CD4-positive, alpha-beta T cell treated with Interleukin-15 for 1 hour (primary cell): ENCODE data around the gene METTL23.

Experiments used
- DNase-seq: peaks from one replicate; pipeline ENCODE4 v3.0.0-alpha.2; 2020

The METTL23 gene, protein sequence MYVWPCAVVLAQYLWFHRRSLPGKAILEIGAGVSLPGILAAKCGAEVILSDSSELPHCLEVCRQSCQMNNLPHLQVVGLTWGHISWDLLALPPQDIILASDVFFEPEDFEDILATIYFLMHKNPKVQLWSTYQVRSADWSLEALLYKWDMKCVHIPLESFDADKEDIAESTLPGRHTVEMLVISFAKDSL

DNA sequence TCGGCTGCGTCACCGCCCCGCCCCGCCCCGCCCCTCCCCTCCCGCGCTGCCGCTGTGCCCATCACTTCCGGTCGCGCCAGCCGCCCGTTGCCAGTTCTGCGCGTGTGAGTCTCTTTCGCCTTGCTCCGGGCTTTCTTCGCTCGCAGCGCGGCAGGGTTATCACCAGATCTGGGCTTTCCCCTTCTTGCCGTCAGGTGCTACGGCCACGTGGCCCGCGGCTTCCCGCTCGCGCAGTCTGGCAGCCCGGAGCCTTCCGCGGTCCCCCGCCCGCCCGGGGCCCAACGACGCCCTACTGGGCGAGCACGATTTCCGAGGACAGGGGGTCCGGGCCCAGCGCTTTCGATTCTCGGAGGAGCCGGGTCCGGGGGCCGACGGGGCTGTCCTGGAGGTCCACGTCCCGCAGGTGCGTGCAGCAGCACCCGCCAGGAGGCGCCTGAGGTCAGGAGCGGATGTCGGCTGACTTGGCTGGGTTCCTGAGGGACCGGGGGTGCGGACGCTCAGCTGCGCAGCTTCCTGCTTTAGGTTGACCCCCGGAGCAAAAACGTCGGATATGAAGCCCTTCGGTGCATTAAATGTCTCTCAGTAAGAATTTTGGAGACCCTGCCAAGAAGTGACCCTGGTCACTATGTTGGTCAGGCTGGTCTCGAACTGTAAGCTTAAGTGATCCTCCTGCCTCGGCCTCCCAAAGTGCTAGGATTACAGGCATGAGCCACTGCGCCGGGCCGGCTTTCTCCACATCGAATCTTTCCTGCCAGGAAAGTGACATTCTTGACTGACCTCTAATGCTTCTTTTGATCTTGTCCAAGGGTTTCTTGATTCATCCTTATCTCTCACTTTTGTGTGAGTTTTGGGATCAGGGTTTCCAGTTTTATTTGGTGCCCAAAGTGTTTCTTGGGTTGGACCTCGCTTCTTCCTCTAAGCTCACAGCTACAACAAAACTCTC, at the start of gene METTL23:
TSS of gene METTL23 (plus strand) at position 64 of the 943 bp plus-strand sequence. CDS start 2,872 bp downstream, outside the sequence.
- no peak for DNase-seq

DNA sequence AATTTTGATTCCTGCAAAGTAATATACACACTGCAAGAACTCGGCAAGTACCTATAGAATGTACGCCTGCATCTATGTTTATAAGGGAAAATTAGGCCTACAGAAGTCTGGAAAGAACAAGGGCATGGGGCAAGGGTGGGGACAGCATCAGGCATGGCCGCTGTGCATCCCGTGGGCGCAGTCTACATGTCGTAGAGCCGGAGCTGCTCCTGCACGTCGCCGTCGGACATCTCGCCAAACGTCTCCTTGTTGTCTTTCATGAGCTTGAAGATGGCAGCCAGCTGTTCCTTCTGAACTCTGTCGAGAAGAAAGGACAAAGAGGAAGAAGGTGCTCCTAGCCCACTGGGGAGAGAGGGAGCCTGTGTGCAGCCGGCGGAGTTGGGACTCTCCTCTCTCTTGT, 49.2 kb upstream of the METTL23 start:
- DNase-seq: no peak

DNA sequence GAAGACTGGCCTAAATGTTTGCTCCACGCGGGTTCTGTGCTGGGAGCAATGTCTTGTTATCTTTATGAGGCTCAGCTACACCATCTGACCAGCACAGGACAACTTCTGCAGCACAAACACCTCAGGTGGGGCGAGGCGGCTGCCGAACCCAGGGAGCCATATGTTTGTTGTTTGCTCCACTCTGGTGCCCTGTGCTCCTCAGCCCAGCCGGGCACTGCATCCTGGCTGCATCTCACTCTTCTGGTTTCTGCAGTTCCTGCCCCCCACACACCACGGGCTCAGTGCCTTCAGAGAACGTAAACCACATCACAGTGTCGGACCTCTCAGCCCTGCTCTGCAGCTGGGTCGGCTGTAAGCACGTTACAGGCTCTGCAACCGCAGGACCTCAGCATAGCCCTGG, 48.3 kb upstream of the METTL23 start:
- no peak for DNase-seq

DNA sequence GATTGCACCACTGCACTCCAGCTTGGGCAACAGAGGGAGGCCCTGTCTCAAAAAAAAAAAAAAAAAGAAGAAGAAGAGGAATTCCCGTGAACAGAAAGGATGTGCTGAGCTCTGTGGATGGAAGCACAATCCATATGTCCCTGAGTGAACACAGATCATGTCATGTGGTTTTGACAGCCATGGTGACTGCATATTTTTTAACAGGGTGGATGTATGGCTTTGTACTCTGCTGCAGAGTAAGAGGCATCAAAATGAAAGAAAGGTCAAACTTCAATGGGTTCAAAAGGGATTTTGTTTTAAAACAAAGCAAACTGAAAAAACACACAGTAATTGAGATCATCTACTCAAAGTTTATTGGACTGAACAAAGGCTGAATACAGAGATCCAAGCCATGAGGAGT, 47.4 kb upstream of the METTL23 start:
- DNase-seq: no peak

DNA sequence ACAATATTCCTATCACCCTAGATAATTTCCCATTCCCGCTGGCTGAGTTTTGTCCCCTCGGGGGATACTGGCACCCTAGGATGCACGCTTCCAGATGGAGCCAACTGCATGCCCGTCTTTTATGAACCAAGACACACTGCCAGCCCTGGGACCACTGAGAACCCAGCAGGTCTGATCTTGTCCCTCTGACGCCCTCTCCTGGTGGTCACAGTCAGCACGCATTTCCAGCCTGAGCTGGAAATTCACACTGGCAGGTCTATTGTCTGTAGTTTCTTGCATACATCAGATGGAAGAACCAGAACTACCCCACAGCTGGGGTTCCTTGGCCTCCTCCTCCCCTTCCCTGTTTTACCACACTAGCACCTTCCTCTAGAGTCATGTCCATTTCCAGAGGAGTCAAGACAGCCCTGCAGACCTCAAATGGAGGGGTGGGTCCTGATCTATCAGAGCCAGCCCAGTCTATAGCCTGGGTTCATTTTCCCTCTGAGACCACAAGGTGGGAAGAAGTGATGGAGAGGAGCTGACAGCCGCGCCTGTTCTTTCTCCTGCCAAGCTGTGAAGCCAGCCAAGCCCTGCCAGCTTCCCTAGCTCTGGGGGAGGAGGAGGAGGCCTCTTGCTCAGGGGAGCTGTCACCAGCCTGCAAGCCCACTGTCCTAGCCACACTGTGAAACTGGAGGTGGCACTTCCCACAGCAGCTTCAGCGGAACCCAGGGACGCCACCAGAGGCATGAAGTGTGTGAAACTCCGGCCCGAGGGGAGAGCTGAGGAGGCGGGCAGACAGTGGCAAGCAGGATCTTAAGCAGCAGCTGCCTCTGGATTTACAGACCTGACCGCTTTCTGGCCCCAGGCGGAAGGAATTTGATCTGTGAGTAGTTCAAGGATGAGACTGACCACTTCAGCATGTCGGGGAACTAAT, 45.2 kb upstream of the METTL23 start:
- DNase-seq: peak; percentile 70

DNA sequence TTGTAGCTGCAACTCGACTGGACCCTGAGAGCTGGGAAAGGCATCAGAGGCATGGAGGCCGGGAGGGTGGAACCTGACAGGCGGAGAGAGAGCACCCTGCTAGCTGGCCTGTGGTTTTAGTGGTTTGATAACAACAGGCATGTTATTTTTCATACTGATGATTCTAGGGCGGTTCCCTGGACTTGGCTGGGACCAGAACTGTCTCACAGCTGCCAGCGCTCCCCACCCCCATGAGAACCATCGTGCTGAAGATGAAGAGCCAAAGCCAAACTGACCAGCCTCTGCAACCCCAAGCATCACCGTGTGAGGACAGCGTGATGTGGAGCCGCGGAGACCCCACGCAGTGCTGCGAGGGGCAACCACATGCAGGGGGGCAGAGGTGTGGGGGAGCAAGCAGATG, 44.3 kb upstream of the METTL23 start:
- no peak for DNase-seq

DNA sequence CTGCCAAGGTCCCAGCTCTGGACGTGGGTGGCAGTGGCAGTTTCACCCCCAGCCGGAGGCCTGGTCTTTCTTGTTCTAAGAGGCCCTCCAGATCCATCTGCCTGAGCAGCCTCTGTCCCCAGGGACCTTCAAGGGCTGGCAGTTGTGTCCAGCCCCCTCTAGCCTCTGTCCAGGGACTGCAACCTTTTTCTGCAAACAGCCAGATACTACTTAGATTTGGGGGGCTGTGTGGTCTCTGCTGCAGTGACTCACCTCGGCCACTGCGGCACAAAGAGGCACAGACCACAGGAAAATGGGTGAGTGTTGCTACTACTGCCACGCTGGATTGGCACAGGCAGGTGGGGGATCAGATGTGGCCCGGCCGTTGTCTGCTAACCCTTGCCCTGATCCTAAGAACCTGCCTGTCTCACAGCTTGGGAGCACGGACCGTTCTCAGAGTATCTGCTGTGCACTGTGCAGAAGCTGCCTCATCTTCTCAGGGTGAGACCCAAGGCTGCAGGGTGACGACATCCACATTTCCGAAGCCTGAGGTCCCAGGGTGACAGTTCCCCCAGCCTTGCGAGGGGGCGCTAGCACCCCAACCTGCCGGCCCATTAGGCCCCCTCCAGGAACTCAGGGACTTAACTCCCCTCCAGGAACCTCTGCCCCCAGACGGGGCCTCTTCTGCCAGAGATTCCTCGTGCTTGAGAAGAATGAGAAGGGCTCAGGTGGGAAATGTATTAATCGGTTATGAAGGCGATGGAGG, 43.5 kb upstream of the METTL23 start:
- DNase-seq: no peak

DNA sequence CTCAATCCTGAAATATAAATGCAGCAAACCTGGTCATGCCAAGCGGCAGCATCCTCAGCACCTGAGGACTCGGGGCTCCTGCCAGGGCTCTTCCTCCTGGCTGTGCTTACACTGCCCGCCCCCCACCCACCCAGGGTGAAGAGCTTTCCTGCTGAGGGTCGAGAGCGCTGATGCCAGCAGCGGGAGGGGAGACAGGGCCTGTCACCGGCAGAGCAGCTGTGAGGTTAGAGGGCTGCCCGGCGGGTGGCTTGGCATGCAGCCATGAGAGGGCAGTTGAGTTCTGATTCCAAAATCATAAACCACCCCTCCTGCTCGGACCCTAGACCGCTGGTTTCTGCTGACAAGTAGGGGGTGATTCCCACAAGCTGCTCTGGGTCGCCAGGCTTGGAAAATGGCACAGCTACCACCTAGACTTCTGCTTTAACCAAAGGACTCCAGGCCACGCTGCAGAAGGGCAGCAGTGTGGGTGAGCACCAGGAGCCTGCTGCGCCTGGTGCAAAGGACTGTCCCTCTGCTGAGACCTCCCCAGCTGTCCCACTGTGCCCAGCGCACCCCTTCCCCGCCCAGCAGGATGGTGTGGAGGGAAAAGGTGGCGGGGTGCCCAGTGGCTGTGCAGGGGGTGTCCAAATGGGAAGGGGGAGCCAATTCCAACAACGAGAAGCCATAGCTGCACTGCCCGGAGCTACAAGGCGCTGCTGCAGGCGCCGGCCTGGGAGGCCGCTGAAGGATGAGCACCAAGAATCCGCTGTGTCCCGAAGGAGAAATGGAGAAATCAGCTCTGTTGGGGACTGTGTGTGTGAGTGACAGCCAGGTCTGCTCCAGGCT, 42.5 kb upstream of the METTL23 start:
- no peak for DNase-seq

DNA sequence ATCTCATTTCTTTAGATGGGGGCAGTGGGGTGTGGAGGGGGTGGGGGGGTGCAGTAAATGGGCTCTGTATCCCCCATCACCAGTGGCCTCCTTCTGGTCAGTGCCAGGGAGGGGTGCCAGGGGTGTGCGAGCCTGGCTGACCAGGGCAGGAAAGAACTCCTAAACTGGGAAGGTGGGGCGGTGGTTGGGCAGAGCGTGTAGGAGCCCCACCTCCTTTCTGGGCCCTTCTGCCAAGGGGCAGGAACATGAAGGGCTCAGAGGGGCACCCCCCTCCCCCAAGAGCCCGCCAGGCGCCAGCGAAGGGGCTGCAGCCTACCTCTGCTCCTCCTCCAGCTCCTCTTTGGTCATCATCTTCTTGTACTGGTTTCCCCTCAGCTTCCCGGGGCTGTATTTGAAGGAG, 41.9 kb upstream of the METTL23 start:
- DNase-seq: no peak

DNA sequence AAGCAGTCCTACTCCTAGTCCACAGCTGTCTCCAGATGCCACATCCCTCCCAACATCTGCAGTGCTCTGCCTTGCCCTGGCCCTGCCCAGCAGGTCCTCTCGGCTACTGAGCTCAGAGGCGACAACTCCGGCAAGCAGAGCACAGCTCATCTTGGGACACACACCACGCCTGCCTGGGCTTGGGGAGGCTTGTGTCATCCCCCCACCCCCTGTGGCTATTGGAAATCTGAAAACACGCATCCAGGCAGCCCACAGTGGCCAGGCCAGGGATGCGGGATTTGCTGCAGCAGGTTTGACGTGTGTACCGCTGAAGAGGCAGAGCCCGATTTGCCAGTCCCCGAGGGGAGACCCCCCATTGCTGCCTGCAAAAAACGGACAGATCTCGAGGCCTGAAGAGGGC, 41.3 kb upstream of the METTL23 start:
- no peak for DNase-seq

DNA sequence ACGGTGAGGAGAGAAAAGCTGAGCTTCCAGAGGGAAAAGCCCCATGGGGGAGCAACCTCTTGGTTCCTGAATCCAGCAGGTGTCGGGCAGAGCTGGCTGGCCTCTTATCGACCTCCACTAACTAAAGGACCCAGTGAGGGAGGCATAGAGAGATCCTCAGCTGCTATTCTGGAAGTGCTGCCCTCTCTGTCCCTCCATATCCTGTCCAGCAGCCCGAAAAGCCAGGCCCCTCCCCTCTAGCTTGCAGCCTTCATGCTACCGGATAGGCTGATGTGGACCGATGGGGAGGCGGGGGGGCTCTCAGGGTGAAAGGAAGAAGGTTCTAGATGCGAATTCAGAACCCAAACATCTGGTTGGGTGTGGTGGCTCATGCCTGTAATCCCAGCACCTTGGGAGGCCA, 40.8 kb upstream of the METTL23 start:
- no peak for DNase-seq

DNA sequence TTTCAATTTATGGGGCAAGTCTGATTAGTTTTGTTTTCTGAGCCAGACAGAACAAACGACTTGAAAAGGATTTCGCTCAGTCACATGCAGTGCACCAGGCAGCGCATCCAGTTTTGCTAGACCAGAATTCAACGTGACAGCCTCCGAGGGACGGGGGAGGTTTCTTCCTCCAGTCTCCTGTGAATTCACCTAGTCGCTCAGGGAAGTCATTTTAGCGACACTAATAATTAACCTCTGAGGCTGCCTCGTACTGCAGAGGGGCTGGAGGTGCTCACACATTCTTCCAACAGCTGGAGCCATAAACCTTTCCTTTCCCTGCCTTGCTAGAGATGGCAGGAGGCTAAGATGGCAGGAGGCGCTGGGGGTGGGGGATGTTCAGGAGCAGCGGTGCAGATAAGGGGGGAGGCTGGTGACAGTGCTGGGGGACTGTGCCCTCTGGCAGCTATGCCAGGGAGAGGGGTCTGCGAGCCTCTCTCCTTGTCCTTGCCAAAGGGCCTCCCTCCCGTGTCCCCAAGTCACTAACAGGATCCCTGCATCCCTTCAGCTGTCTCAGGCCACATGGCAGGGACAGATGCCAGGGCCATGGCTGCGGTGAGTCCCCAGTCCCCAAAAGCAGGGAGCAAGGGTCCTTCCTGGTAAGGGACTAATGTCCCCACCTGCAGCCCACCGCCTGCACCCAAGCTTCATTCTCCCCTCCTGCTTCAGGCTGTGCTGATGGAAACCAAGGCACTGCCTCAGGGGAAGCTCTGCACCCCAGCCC, 39.9 kb upstream of the METTL23 start:
- no peak for DNase-seq

DNA sequence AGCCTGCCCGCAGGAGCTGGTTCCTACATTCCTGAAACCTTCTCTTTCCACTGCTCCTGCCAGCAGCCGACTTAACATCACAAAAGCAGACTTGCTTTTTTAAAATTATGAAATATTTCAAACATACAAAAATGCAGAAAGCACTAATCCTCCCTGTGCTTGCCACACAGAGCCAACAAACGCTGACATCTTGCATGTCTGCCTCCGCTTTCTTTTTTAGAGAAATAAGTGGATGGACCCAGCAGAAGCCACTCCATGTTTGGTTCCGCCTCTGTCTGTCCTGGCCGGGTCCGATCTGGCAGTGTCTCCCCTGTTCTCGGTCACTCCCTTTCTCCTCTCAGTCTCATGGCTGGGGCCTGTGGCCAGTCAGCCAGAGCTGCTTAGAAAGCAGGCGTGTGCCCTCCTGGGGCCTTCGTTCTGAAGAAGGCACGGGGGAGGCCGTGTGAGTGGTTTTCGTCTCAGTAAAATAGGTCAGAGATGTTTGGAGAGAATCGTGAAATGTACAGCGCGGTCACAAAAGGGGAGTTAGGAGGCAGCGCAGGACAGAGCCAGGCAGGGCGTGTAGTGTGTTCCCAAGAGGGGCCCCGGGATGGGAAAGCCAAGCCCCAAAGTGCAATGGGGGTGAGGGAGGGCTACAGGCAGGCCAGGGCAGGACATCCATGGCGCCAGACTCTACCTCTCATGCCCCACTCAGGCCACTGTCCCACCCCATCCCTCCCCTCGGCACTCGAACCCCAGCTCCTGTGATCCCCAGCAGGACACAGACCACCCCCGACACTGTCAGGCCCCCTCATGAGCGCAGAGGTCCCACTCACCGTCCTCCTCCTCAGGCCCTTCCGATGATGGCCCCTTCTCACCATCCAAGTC, 39.1 kb upstream of the METTL23 start:
- DNase-seq: no peak

DNA sequence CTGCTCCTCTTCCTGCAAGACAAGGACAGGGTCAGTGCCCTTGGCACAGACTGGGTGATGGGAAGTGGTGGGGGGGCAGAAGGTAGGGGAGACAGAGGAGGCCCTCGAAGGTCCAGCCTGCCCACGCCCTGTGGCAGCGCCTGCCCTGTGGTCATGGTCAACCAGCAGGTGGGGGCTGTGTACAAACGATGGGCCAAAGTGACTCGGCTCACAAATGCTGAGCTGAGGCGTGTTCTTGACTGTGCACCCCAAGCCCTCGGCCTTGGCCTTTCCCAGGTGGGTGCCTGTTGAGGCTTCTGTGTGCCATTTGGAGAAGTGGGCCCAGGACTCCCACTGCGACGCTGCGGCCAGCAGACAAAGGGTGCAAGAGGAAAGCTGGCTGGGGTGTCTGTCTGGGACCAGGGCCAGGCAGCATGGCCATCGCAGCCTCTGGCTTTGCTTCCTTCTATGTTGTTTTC, 38.4 kb upstream of the METTL23 start:
- no peak for DNase-seq

DNA sequence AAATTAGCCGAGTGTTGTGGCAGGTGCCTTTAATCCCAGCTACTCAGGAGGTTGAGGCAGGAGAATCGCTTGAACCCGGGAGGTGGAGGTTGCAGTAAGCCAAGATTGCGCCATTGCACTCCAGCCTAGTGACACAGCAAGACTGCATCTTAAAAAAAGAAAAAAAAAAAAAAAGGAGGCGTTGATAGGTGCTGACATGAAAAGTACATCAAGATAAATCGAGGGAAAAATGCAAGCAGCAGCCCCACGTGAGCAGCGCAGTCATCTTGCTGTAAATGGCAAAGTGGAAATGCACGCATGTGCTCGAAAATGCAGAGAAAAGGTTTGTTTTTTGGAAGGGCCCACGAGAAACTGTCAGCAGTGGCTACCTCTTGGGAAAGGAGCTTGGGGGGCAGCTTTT, 36.8 kb upstream of the METTL23 start:
- no peak for DNase-seq

DNA sequence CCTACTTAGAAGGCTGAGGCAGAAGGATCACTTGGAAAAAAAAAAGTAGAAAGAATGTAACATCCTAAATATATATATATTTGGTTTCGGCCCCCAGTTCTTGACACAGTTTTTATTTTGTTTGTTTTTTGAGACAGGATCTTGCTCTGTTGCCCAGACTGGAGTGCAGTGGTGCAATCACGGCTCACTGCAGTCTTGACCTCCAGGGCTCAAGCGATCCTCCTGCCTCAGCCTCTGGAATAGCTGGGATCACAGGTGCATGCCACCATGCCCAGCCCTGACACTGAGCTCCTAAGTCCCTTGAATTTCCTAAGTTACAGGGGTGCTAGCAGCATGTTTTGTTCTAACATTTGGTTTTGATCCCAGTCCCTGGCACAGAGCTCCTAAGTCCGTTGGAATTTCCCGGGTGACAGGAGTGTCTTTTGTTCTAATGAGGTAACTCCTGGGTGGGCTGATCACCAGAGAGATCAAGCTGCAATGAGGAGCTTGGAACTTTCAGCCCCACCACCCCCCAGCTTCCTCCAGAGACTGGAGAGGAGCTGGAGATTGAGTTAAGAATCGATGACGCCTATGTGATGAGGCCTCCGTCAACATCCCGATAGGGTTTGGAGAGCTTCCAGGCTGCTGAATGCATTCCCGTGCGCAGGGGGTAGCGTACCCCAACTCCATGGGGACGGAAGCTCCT, 35.9 kb upstream of the METTL23 start:
- no peak for DNase-seq

DNA sequence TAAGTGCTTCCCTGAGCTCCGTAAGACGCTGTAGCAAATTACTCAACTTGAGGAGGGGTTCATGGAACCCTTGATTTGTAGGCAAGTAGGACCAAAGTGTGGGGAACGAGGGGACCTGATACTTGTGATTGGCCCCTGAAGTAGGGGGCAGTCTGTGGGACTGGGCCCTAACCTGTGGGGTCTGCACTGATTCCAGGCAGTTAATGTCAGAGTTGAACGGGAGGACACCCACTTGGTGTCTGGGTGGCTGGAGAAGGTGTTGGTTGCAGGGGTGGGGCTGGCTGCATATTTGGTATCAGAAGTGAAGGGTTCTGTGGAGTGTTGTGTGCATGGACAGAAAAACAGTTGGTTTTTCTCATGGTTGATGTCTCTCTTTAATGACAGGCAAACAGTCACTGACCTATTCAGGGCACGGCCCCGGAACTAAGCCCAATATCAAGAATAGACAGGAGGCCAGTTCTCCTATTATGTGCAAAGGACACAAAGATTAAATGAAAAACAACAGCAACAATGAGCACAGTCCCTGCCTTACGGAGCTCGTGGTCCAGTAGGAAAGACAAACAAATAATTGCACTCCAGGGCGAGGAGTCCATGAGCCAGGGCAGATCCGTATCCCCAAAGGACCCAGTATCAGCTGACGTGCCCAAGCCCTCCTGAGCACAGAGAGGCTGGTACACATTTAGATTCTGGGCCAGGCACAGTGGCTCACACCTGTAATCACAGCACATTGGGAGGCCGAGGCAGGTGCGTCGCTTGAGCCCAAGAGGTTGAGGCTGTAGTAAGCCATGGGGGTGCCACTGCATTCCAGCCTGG, 35.1 kb upstream of the METTL23 start:
- DNase-seq: no peak
